NCI-H2107 treated with DMSO at 0.1 percent for 48 hours (cell line): Measurements from ENCODE around the gene FGGY.
"Not testable (repeated sequence)": the region's sequence is repeated elsewhere in the genome, so short reads cannot be mapped to it uniquely, and the experiment has no call there.

Experiments
- DNase-seq: peaks from one replicate; lab custom pipeline; 2025; ENCODE audit not compliant: unreplicated experiment; lab: John Stamatoyannopoulos, UW

Gene FGGY

GRCh38 chr1:59285691-59286090 lies 11.2 kb upstream of the FGGY start:
- DNase-seq = no peak

- DNase-seq = no peak
These were observed 8.8 kb upstream of the FGGY start for GRCh38 chr1:59288046-59288445.

GRCh38 chr1:59289570-59289969 lies 7.3 kb upstream of the FGGY start:
- no peak for DNase-seq

GRCh38 chr1:59290193-59290949 lies 6.5 kb upstream of the FGGY start:
- DNase-seq = peak; percentile 30

- DNase-seq = no peak
These were observed 5.3 kb upstream of the FGGY start for GRCh38 chr1:59291561-59291960.

GRCh38 chr1:59292562-59292961 lies 4.3 kb upstream of the FGGY start:
- no peak for DNase-seq

GRCh38 chr1:59293206-59293605 lies 3.7 kb upstream of the FGGY start:
- DNase-seq = no peak

GRCh38 chr1:59293849-59294248 lies 3.0 kb upstream of the FGGY start:
- no peak for DNase-seq

- no peak for DNase-seq
These were observed 2.5 kb upstream of the FGGY start for GRCh38 chr1:59294423-59294822.

GRCh38 chr1:59295618-59296017 lies 1.3 kb upstream of the FGGY start:
- DNase-seq = peak; percentile 86

GRCh38 chr1:59298026-59298583 lies 1.2 kb downstream of the FGGY start:
- no peak for DNase-seq

DNA sequence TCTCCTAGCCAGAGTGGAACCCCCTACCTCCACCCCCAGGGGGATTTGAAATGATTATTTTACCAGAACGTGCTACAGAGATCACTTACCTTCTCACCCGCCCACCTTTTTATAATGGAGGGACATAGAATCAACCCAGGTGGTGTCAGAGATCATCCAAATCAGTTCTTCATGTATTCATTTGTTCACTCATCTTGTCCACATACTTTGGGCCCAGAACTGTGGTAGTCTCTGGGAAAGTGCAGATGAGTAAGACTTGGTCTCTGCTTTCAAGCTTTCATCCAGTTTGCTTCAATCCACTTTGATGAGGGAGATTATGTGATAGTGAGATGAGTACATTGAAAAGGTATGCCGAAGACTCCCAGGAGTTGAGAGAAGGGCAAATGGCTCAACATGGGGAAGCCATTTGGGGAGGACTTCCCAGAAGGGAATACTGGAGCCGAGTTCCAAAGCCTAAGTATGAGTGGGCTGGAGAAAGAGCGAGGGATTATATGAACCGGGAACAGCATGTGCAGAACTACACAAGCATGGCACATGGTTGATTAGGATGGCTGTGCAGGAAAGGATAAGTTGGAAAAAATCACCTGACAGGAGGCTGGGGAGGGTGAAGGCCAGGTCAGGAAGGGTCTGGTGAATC lies 1.9 kb downstream of the FGGY start:
- no peak for DNase-seq

DNA sequence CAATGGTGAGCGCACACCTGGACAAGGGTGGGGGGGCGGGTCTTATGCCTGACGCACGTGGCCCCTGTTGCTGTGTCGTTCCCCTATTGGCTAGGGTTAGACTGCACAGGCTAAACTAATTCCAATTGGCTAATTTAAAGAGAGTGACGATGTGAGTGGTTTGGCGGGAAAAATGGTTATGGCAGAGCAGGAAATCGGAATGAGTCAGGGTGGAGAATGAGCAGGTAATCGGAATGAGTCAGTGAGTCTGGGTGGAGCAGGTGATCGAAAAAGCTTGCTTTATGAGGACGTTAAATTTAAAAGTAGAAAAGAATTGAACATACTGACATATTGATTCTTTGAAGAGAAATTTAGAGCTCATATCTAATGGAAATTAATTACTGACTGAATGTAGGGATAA lies 2.8 kb downstream of the FGGY start:
- DNase-seq = not testable (repeated sequence)

DNA sequence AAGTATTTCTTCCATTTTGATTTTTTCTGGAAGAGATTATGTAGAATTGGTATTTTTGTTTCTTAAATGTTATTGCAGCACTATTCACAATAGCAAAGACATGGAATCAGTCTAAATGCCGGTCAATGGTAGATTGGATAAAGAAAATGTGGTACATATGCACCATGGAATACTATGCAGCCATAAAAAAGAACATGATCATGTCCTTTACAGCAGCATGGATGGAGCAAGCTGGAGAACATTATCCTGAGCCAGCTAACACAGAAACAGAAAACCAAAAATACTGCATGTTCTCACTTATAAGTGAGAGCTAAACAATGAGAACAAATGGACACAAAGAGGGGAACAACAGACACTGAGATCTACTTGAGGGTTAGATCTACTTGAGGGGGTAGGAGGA lies 5.4 kb downstream of the FGGY start:
- no peak for DNase-seq

DNA sequence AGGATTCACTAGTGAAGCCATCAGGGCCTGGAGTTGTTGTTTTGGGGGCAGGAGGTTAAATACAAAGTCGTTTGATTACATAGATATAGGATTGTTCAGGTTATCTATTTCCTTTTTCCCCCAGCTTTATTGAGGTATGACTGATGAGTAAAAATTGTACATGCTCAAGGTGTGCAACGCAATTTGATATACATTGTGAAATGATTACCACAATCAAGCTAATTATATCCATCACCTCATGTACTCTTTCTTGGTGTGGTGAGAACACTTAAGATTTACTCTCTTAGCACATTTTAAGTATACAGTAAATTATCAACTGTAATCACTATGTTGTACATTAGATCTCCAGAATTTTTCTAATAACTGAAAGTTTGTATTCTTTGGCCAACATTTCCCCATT lies 6.0 kb downstream of the FGGY start:
- DNase-seq = no peak

- DNase-seq = no peak
These were observed 8.3 kb downstream of the FGGY start for GRCh38 chr1:59305188-59305587.

GRCh38 chr1:59307591-59307990 lies 10.7 kb downstream of the FGGY start:
- no peak for DNase-seq

DNA sequence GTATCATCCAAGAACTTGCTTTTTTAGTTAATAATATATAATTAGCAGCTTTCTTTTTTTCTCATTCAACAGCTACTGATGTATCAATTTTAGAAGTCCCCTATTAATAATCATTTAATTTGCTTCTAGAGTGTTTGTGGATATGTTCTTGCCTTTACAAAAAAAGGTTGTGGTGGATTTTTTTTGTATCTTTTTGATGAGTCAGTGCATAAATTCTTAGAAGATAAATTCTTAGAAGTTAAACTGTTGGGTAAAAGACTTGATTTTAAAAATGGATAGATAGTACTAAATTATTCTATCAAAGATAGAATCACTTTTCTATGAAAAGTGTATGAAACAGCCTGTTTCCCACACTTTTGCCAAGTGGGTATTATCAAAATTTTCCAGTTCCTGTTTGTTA lies 11.9 kb downstream of the FGGY start:
- DNase-seq = no peak

GRCh38 chr1:59309392-59309791 lies 12.5 kb downstream of the FGGY start:
- DNase-seq = no peak

DNA sequence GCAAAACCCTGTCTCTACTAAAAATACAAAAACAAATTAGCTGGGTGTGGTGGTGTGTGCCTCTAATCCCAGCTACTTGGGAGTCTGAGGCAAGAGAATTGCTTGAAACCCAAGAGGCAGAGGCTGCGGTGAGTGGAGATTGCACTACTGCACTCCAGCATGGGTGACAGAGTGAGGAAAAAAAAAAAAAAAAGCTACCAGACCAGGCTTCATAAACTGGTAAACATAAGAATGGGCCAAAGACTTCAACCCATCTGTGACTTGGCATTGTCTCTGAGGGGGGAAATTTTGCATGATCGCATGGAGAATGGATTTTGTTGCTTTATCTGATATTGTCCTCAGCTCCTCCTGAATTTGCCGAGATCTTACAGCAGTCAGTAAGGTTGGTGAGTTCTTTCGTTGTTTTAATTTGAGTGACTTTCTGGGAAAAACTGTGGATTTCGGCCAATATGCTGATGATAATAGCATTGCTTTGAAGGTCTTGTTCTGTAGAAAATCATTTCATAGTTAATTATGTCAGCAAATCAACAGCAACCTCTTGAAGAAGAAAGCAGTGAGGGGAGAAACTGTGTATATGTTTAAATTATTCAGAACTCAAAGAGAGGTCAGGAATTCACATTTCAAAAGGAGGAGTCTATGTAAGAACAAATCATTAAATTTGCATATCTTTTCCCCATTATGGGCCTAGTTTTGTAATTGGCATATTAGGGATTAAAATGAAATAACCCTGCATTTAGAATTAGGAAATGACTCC lies 13.1 kb downstream of the FGGY start:
- DNase-seq = no peak

- no peak for DNase-seq
These were observed 13.8 kb downstream of the FGGY start for GRCh38 chr1:59310549-59311250.
